HG03196 (cell line): ENCODE results near the gene METTL23.
"Not testable (repeated sequence)": the region's sequence is repeated elsewhere in the genome, so short reads cannot be mapped to it uniquely, and the experiment has no call there.

Experiments used
- ATAC-seq: cut with Tn5 transposase; IDR thresholded peaks from one replicate; pipeline ENCODE4 v1.9.1; 2021; ENCODE audit not compliant: unreplicated experiment

The METTL23 gene

GRCh38 chr17:76713765-76714164 is 12.9 kb upstream of the METTL23 start:
- no peak for ATAC-seq

- ATAC-seq, result no peak
Observed at GRCh38 chr17:76714336-76714735, 12.3 kb upstream of the METTL23 start.

- no peak for ATAC-seq
Observed at GRCh38 chr17:76714822-76715495, 11.7 kb upstream of the METTL23 start.

GRCh38 chr17:76715496-76715830 is 11.2 kb upstream of the METTL23 start:
- ATAC-seq, result no peak

- ATAC-seq, result no peak
Observed at GRCh38 chr17:76716146-76716838, 10.3 kb upstream of the METTL23 start.

GRCh38 chr17:76716839-76717215 is 9.8 kb upstream of the METTL23 start:
- ATAC-seq, result no peak

GRCh38 chr17:76718516-76718915 is 8.1 kb upstream of the METTL23 start:
- ATAC-seq, result no peak

- no peak for ATAC-seq
Observed at GRCh38 chr17:76720211-76720610, 6.4 kb upstream of the METTL23 start.

GRCh38 chr17:76720941-76721340 is 5.7 kb upstream of the METTL23 start:
- no peak for ATAC-seq

GRCh38 chr17:76721463-76721862 is 5.2 kb upstream of the METTL23 start:
- ATAC-seq, result no peak

- no peak for ATAC-seq
Observed at GRCh38 chr17:76722279-76722678, 4.4 kb upstream of the METTL23 start.

GRCh38 chr17:76722977-76723376 is 3.7 kb upstream of the METTL23 start:
- not testable (repeated sequence) for ATAC-seq

- no peak for ATAC-seq
Observed at GRCh38 chr17:76723812-76724211, 2.8 kb upstream of the METTL23 start.

- ATAC-seq, result peak; percentile 16
Observed at GRCh38 chr17:76725580-76726230, 934 bp upstream of the METTL23 start.

GRCh38 chr17:76726231-76726775 is 336 bp upstream of the METTL23 start, which contains the start of gene JMJD6:
TSS of gene JMJD6 (minus strand) at chr17:76726606. CDS start at chr17:76726475, 131 bp downstream.
- ATAC-seq, result peak; percentile 76

GRCh38 chr17:76727745-76728456 is 1.3 kb downstream of the METTL23 start:
- ATAC-seq, result no peak

GRCh38 chr17:76731800-76732733 is 5.4 kb downstream of the METTL23 start:
- ATAC-seq, result not testable (repeated sequence)

GRCh38 chr17:76732734-76733617 is 6.3 kb downstream of the METTL23 start:
- no peak for ATAC-seq

GRCh38 chr17:76733618-76733957 is 6.9 kb downstream of the METTL23 start:
- ATAC-seq, result no peak
